Measurements from ENCODE around the gene MLLT1.

The MLLT1 gene

DNA sequence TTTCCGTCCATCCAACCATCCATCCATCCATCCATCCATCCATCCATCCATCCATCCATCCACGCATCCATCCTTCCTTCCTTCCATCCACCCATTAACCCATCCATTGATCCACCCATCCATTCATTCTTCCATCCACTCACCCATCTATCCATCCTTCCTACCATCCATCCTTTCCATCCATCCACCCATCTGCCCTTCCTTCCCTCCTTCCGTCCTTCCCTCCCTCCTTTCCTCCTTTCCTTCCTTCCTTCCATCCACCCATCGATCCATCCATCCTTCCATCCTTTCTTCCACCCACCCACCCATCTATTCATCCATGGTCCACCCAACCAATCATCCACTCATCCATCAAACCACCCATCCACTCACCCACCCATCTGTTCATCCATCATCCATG is 70.1 kb downstream of the MLLT1 start:
- no peak for DNase-seq (ENCODE audit: low spot score)

- no peak for DNase-seq (ENCODE audit: low spot score)
Observed at GRCh38 chr19:6209233-6209632, 70.5 kb downstream of the MLLT1 start.

GRCh38 chr19:6204866-6205723 is 74.7 kb downstream of the MLLT1 start:
- DNase-seq (ENCODE audit: low spot score) = no peak

GRCh38 chr19:6204212-6204611 is 75.6 kb downstream of the MLLT1 start:
- peak; percentile 9 for DNase-seq (ENCODE audit: low spot score)

DNA sequence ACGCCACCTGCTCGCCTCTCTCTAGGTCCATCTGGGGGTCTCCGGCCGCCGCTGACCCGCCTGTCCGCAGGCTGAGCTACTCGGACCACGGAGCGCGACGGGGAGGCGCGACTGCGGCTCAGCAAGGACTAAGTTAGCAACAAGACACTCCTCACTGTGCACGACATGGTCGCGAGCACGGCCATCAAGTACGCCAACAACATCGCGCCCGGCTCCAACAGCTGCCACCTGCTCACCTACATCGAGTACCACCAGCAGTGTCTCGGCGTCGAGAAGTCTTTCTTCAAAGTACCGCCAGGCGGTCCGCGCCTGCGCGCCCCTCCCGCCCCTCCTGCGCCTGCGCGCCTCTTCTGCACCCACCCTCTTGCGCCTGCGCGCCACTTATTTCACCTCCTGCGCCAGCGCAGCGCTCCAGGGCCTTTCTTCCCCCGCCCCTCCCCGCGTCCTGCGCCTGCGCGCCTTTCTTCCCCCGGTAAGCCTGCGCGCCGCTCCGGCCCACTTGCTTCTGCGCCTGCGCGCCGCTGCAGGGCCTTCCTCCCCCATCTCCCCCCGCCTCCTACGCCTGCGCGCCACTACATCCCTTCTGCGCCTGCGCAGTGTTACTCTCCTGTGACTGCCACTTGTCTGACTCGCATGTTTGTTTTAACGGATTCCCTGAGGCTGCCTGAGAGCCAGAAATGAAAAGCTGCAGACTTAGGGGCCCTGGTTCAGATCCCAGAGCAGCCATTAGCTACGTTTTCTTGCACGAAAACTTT is 80.4 kb downstream of the MLLT1 start:
- peak; percentile 100 for DNase-seq (ENCODE audit: low spot score)

GRCh38 chr19:6198896-6199239 is 80.9 kb downstream of the MLLT1 start:
- DNase-seq (ENCODE audit: low spot score) = no peak

DNA sequence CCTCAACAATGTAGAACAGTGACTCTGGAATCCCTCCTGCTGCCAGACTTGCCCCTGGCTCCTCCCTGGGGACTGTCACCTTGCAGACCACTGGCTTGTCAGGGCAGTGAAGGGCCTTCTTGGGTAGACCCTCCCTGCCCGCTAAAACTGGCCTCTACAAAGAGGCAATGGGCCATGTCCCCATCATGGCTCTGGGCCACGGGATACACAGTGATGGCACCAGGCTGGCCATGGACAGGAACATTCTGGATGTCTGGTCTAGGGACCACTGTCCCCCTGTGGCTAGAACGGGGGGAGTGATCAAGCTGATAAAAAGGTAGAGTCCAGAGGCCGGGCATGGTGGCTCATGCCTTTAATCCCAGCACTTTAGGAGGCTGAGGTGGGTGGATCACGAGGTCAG is 83.4 kb downstream of the MLLT1 start:
- no peak for DNase-seq (ENCODE audit: low spot score)

- DNase-seq (ENCODE audit: low spot score) = no peak
Observed at GRCh38 chr19:6188811-6189210, 91.0 kb downstream of the MLLT1 start.

DNA sequence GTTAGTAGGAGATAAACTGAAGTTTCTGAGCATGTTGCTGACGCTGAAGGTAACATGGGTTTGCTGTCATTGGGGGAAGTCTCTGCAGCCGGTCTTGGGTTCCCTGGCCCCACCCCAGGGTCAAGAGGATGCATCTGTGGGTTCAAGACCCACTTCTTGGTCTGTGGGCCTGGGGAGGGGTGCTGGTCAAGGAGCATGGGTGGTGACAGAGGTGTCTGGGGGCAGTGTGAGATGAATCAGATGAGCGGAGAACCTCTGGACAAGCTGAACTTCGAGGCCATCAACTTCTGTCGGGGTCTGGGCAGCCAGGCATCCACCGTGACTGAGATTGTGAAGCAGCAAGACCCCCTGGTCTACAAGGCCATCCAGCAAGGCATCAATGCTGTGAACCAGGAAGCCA is 92.4 kb downstream of the MLLT1 start:
- no peak for DNase-seq (ENCODE audit: low spot score)

GRCh38 chr19:6185835-6186834 is 93.6 kb downstream of the MLLT1 start:
- DNase-seq (ENCODE audit: low spot score) = no peak

- no peak for DNase-seq (ENCODE audit: low spot score)
Observed at GRCh38 chr19:6185093-6185834, 94.5 kb downstream of the MLLT1 start.

- no peak for DNase-seq (ENCODE audit: low spot score)
Observed at GRCh38 chr19:6181119-6181518, 98.7 kb downstream of the MLLT1 start.

DNA sequence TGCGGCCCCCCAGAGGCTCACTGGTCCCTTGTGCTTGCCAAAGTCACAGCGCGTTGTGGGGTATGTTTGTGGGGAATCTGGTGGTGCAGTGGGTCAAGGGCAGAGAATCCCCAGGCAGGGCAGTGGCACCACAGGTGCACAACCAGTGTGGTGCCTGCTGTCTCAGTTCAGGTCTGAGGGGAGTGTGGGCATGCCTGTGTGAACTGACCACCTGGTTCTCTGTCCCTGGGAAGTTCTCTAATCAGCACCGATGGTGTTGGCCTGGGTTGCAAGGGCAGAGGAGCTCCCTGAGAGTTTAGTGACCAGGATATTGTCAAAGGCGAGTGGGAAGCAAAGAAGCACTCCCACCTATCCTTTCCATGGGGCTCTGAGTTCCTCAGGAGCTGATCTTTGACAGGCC is 106.6 kb downstream of the MLLT1 start:
- no peak for DNase-seq (ENCODE audit: low spot score)

DNA sequence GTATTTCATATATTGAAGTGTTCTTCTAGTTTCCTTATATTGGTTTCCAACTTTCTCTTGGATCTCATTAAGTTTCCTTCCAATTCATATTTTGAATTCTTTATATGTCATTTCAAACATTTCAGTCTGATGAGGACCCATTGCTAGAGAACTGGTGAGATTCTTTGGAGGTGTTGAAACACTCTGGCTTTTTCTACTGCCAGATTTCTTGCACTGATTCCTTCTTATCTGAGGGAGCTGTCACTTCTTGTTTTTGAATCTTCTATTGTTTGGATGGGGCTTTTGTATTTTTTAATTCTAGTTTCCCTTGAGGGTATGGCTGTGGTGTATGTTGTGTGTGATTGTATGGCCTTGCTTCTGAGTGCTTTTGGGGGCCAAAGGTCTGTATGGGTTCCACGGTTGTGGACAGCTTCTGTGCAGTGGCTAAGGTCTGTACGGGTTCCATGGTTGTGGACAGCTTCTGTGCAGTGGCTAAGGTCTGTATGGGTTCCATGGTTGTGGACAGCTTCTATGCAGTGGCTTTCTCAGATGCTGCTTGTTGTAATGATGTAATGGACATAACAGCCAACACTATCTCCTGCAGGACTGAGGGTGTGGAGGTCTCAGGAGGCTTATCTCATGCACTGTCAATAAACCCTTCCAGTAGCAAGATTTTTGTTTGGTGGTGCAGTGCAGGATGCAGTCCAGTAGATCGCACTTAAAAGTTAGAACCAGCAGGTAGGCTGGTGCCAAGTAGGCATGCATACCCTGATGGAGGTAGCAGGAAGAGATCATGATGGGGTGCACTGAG is 107.5 kb downstream of the MLLT1 start:
- DNase-seq (ENCODE audit: low spot score) = no peak

- DNase-seq (ENCODE audit: low spot score) = no peak
Observed at GRCh38 chr19:6167115-6167514, 112.7 kb downstream of the MLLT1 start.

GRCh38 chr19:6164906-6165531 is 114.8 kb downstream of the MLLT1 start:
- no peak for DNase-seq (ENCODE audit: low spot score)

GRCh38 chr19:6161271-6161850 is 118.4 kb downstream of the MLLT1 start:
- no peak for DNase-seq (ENCODE audit: low spot score)
